Right atrium auricular region (tissue), 2 donors: ENCODE results near the gene CAMTA2. TPM values are rescaled to one million over a fixed set of nuclear protein-coding genes. Genes with fewer than 3 reads are reported as not detected.

Source experiments
- DNase-seq: peaks from one replicate; pipeline ENCODE4 v3.0.0-alpha.2; 2019; ENCODE audit warnings: low spot score
- H3K27ac ChIP-seq, 2 donors: fragments of 200-600 bp; sonication (generic); 1 replicate in 1 of 2; 2 replicates in 1 of 2; pipeline ENCODE4 v1.5.1; 2016 to 2019
- H3K27me3 ChIP-seq, 2 donors: fragments of 200-600 bp; sonication (generic); one replicate each; pipeline versions ENCODE4 v1.5.1 to v1.6.0; 2017 to 2019
- H3K36me3 ChIP-seq: fragments of 200-600 bp; sonication (generic); one replicate; pipeline ENCODE4 v1.5.1; 2016
- H3K4me1 ChIP-seq, 2 donors: fragments of 200-600 bp; sonication (generic); one replicate each; pipeline versions ENCODE4 v1.5.1 to v1.6.0; 2017 to 2019
- H3K4me3 ChIP-seq, 2 donors: fragments of 200-600 bp; sonication (generic); 1 replicate in 1 of 2; 2 replicates in 1 of 2; pipeline ENCODE4 v1.5.1; 2017 to 2019; ENCODE audit warnings: mild to moderate bottlenecking in 1 of 2, moderate library complexity in 1 of 2
- H3K9me3 ChIP-seq, 2 donors: fragments of 200-600 bp; sonication (generic); one replicate each; pipeline ENCODE4 v1.5.1; 2019
- CTCF ChIP-seq, 2 donors: fragments of 200-600 bp; sonication (generic); IDR thresholded peaks; one replicate each; pipeline ENCODE4 v1.5.1; 2019; ENCODE audit warnings: antibody characterized with exemption in 2 of 2
- total RNA-seq, 2 donors: library from RNA; depleted of rRNA; stranded (reverse); fragments of >200 nt; gene quantifications; one replicate each; pipeline ENCODE4 v1.1.0, GENCODE V29; 2016

Gene CAMTA2
- total RNA-seq, 2 donors from 2014 or later: 20.3 to 24.7 TPM

GRCh38 chr17:4969551-4970173 is 17.8 kb downstream of the CAMTA2 start:
- Histone ChIP-seq H3K36me3 (peaks cover 41% of the 10 kb centered on the region), H3K4me3 (no peak overlapping the region)

GRCh38 chr17:4969047-4969550 is 18.4 kb downstream of the CAMTA2 start:
- Histone ChIP-seq H3K27me3 (no peaks in the 10 kb centered on the region), H3K27ac (peak overlapping the region; percentile 95 to 97), H3K36me3 (peaks cover 38% of the 10 kb centered on the region), H3K9me3 (no peaks in the 10 kb centered on the region), H3K4me1 (peaks cover 0 to 56% of the 10 kb centered on the region in 2 donors), H3K4me3 (peak overlapping the region in 1 of 2 donors; percentile 69)
- no peak for TF ChIP-seq CTCF (IDR thresholded peaks at IDR 0.05)
- no peak for DNase-seq

More at GRCh38 chr17:4969551-4970173, 17.8 kb downstream of the CAMTA2 start:
- Histone ChIP-seq H3K27ac (peak overlapping the region; percentile 95 to 97), H3K27me3 (no peaks in the 10 kb centered on the region), H3K9me3 (no peaks in the 10 kb centered on the region), H3K4me1 (peaks cover 0 to 61% of the 10 kb centered on the region in 2 donors)
- no peak for DNase-seq
- TF ChIP-seq CTCF (IDR thresholded peaks at IDR 0.05): no peak

GRCh38 chr17:4968486-4969046 is 18.9 kb downstream of the CAMTA2 start:
- no peak for TF ChIP-seq CTCF (IDR thresholded peaks at IDR 0.05)
- Histone ChIP-seq H3K27me3 (no peaks in the 10 kb centered on the region), H3K4me3 (peak overlapping the region; percentile 69 to 75), H3K27ac (peak overlapping the region; percentile 95 to 97), H3K4me1 (peaks cover 0 to 51% of the 10 kb centered on the region in 2 donors), H3K9me3 (no peaks in the 10 kb centered on the region), H3K36me3 (peaks cover 32% of the 10 kb centered on the region)
- DNase-seq: no peak

GRCh38 chr17:4967539-4968485 is 19.7 kb downstream of the CAMTA2 start, which contains the start of gene SPAG7:
SPAG7 (minus strand) TSS chr17:4967817; CDS start chr17:4967804, 13 bp downstream.
- peak within 1 kb of the TSS; percentile 69 to 75 for H3K4me3 ChIP-seq
- H3K36me3 ChIP-seq: peaks cover 25% of the 10 kb centered on the region
- TF ChIP-seq CTCF (IDR thresholded peaks at IDR 0.05): no peak
- H3K4me1 ChIP-seq: peaks cover 0 to 44% of the 10 kb centered on the region in 2 donors
- peak; percentile 97 for DNase-seq
- no peaks in the 10 kb centered on the region for H3K9me3 ChIP-seq
- H3K27me3 ChIP-seq: no peaks in the 10 kb centered on the region
- H3K27ac ChIP-seq: peak within 1 kb of the TSS; percentile 95 to 97

- Histone ChIP-seq H3K4me1 (peaks cover 0 to 36% of the 10 kb centered on the region in 2 donors), H3K36me3 (peaks cover 17% of the 10 kb centered on the region), H3K27ac (peak overlapping the region; percentile 95 to 97), H3K27me3 (no peaks in the 10 kb centered on the region), H3K4me3 (peak overlapping the region; percentile 69 to 75), H3K9me3 (no peaks in the 10 kb centered on the region)
- TF ChIP-seq CTCF (IDR thresholded peaks at IDR 0.05): no peak
- peak; percentile 100 for DNase-seq
Measured at GRCh38 chr17:4966844-4967538, 20.5 kb downstream of the CAMTA2 start.
